ENCODE results near the gene ITIH4. TPM values are rescaled to one million over a fixed set of nuclear protein-coding genes. Genes with fewer than 3 reads are reported as not detected.

Gene ITIH4
- total and polyA plus RNA-seq, 11 donors = 0.76 to 11.2 (median 4.2) TPM

GRCh38 chr3:52817860-52818259 is 12.6 kb downstream of the ITIH4 start:
- ATAC-seq = no peak
- Histone ChIP-seq H3K27me3 (no peaks in the 10 kb centered on the region), H3K4me3 (no peak overlapping the region), H3K27ac (no peak overlapping the region), H3K4me1 (no peaks in the 10 kb centered on the region), H3K9me3 (no peaks in the 10 kb centered on the region), H3K36me3 (peaks cover 0 to 8% (median 0%) of the 10 kb centered on the region in 9 donors)
- no peak for DNase-seq
- intact Hi-C loops (cut with DNase I) = no loop called here
- TF ChIP-seq, protein P1, sequence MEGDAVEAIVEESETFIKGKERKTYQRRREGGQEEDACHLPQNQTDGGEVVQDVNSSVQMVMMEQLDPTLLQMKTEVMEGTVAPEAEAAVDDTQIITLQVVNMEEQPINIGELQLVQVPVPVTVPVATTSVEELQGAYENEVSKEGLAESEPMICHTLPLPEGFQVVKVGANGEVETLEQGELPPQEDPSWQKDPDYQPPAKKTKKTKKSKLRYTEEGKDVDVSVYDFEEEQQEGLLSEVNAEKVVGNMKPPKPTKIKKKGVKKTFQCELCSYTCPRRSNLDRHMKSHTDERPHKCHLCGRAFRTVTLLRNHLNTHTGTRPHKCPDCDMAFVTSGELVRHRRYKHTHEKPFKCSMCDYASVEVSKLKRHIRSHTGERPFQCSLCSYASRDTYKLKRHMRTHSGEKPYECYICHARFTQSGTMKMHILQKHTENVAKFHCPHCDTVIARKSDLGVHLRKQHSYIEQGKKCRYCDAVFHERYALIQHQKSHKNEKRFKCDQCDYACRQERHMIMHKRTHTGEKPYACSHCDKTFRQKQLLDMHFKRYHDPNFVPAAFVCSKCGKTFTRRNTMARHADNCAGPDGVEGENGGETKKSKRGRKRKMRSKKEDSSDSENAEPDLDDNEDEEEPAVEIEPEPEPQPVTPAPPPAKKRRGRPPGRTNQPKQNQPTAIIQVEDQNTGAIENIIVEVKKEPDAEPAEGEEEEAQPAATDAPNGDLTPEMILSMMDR (IDR thresholded peaks at IDR 0.05) = no peak
- TF ChIP-seq POLR2A (IDR thresholded peaks at IDR 0.05) = no peak
- WGBS, 4 donors = 88 to 96% (median 93%) methylated on average over 4 to 7 of the region's 7 CpGs

- peaks cover 0 to 5% (median 0%) of the 10 kb centered on the region in 9 donors for H3K36me3 ChIP-seq
- H3K27me3 ChIP-seq = no peaks in the 10 kb centered on the region
- H3K4me3 ChIP-seq = no peak overlapping the region
- DNase-seq (no peak), ATAC-seq (no peak)
- 92 to 98% (median 95%) methylated on average over 10 of the region's 10 CpGs for WGBS, 4 donors
- H3K4me1 ChIP-seq = no peaks in the 10 kb centered on the region
- TF ChIP-seq POLR2A (IDR thresholded peaks at IDR 0.05) = no peak
- TF ChIP-seq, protein P1 (IDR thresholded peaks at IDR 0.05) = no peak
- intact Hi-C loops (cut with DNase I) = no loop called here
- no peak overlapping the region for H3K27ac ChIP-seq
- H3K9me3 ChIP-seq = no peaks in the 10 kb centered on the region
Observed at GRCh38 chr3:52817221-52817620, 13.3 kb downstream of the ITIH4 start.

- WGBS, 4 donors = 88 to 96% (median 92%) methylated on average over 10 of the region's 10 CpGs
- no peak for ATAC-seq
- no peak overlapping the region for H3K27ac ChIP-seq
- H3K27me3 ChIP-seq = no peaks in the 10 kb centered on the region
- peaks cover 0 to 5% (median 0%) of the 10 kb centered on the region in 9 donors for H3K36me3 ChIP-seq
- no peak overlapping the region for H3K4me3 ChIP-seq
- TF ChIP-seq, protein P1 (IDR thresholded peaks at IDR 0.05) = no peak
- TF ChIP-seq POLR2A (IDR thresholded peaks at IDR 0.05) = no peak
- DNase-seq = no peak
- no peaks in the 10 kb centered on the region for H3K4me1 ChIP-seq
- no peaks in the 10 kb centered on the region for H3K9me3 ChIP-seq
- intact Hi-C loops (cut with DNase I) = no loop called here
Observed at GRCh38 chr3:52816654-52817053, 13.8 kb downstream of the ITIH4 start.

GRCh38 chr3:52816199-52816598 is 14.3 kb downstream of the ITIH4 start:
- DNase-seq = no peak
- Histone ChIP-seq H3K27me3 (no peaks in the 10 kb centered on the region), H3K4me3 (no peak overlapping the region), H3K9me3 (no peaks in the 10 kb centered on the region), H3K36me3 (peaks cover 0 to 5% (median 0%) of the 10 kb centered on the region in 9 donors), H3K4me1 (no peaks in the 10 kb centered on the region), H3K27ac (no peak overlapping the region)
- no peak for TF ChIP-seq POLR2A (IDR thresholded peaks at IDR 0.05)
- TF ChIP-seq, protein P1 (IDR thresholded peaks at IDR 0.05) = no peak
- 87 to 91% (median 89%) methylated on average over 6 of the region's 6 CpGs for WGBS, 4 donors
- no peak for ATAC-seq
- intact Hi-C loops (cut with DNase I) = no loop called here

Data from heart left ventricle (tissue), 16 donors.